CD4-positive, alpha-beta T cell treated with Interferon alpha-2 for 1 hour (primary cell): ENCODE data around the gene HMCN1.

Experiments used
- DNase-seq, 2 donors: peaks; one replicate each; pipeline ENCODE4 v3.0.0-alpha.2; 2020 to 2022

Gene HMCN1

DNA sequence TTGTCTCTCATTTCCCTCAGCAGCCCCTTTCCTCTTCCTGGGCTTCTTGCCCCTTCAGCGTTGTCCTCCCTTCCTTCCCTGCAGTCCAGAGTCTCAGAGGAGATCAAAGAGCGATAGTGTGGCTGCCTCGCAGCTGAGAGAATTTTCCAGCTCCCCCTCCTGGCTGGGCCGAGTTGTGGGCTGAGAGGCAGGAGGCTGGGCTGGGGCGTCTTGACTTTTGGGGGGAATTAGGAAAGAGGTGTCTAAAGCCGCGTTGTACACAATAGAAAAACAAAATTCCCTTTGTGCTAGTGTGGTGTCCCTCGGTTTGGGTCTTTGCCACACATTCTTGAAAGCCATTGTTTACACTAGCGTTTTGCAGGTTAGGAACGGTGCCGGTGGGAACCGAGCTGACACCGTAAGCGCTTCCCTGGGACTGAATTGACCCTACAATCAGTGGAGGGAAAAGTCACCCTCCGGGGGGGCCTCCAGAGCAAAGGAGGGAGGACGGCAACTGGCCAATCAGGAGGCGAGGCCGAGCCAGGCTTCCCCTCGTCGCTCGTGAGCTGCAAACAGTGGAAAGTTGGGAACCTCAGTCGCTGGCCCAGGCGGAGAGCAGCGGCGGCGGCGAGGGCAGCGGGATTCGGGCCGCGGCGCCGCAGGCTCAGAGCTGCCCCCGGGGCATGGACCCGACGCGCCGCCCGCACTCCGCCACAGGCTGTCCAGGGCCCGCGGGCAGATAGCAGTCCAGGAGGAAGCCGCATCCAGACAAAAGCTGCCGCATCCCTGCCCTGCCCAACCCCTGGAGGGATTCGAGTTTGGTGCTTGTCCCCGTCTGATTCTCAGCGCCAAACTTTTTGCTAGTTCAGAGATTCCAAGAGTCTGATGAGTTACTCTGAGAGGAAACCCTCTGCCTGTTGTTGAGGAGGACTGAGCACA, at the start of gene HMCN1:
Gene HMCN1, plus strand, starts transcription at position 574 of the 918 bp plus-strand sequence. CDS start 389 bp downstream, outside the sequence.
- DNase-seq: no peak

DNA sequence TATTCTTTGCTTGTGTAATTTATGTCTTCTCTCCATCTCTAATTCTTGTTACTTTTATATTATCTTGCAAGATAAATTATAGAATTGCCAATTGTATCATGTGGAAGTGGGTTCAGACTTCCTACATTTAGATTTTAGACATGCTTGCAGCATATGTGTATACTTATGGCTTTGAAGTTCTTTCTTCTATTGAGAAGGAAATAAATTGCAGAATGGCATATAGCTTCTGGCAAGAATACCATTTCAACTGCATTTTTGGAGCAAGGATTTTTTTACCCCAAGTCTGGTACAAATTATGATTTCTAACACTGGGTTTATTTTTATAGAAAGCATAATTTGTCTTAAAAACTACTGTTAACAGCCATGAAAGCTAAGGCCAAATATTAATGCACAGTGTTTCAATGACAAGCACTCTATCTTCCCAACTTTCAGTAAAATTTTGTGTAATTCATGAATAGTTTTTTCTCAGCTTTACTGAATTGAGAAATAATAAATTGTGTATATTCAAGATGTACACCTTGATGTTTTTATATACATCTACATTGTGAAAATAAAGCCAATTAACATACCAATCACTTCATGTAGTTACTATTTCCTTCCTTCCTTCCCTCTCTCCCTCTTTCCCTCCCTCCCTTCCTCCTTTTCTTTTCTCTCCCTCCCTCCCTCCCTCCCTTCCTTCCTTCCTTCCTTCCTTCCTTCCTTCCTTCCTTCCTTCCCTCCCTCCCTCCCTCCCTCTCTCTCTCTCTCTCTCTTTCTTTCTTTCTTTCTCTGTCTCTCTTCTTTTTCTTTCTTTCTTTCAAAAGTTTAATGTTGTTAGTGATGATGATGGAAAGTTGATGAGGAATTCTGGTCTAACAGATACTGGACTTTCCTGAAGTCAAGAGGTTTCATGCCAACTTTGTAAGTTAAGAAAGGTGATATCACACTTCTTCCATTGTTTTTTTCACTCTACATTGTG, 47.1 kb upstream of the HMCN1 start:
- no peak for DNase-seq

DNA sequence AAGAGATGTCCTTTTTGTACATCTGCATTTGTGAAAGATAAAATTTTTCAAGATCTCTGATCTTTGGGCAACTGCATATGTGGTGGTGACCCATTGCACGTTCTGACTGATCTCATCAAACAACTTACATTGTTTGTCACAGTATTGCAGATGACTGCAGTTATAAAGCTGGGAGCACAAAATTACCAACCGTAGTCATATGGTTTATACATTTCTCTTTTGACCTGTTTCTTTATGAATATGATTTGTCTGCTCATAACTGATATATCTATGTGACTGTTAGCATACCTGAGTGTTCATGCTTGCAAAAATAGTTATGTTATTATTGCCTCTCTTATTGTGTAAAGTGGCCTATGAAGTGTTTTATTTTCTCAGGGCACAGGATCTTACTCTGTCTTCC, 43.7 kb upstream of the HMCN1 start:
- DNase-seq: no peak

DNA sequence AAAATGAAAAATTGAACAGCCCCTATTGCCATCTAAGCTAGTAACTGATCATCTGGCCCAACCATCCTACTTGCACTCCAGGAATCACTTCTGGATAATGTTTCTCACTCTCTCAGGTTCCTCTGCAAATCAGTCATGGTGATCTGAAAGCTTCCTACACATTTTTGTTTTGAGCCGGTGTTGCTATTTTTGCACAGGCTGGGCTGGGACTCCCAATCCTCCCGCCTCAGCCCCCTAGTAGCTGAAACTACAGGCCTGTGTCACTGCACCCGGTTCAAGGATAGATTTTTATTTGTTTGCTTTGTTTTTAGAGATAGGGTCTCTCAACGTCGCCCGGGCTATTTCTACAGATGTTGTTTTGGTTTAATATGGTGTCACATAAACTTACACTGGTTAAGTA, 40.5 kb upstream of the HMCN1 start:
- no peak for DNase-seq

DNA sequence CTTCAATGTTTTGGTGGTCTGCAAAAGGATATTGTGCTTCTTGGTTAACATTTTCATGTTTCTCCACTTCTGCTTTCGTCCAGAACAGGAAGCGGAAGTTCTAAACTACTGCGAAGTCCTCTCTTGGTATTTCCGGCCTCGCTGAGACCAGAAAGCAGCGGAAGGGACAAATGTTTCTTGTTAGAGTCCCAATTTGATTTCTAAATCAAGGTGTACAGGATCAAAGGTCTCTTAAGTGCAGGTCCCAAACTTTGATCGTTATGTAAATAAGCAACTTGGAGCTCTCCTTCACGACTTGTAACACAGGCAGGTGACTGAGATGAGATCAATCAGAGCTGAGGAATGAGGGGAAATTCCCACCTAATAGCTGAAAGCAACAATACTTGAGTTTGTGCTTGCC, 40.1 kb upstream of the HMCN1 start:
- peak; percentile 49 to 52 for DNase-seq

DNA sequence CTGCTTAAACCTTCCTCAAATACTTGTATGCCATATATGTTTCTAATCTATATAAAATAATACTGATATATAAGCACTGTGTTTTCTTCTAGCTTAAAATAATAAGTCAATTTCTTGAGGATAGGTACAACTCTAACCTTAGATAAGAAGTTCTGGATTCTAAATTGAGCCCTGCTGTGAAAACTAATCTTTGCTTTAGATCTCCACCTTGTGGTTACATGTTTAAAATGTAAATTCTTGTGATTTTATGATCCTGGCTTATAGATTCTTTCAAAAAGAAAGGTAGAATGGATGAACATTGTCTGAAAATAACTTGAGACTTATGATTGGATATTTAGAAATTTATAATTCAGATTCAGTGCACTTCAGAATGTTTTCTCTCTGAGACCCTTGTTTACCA, 38.9 kb upstream of the HMCN1 start:
- DNase-seq: peak in 1 of 2 donors; percentile 29

DNA sequence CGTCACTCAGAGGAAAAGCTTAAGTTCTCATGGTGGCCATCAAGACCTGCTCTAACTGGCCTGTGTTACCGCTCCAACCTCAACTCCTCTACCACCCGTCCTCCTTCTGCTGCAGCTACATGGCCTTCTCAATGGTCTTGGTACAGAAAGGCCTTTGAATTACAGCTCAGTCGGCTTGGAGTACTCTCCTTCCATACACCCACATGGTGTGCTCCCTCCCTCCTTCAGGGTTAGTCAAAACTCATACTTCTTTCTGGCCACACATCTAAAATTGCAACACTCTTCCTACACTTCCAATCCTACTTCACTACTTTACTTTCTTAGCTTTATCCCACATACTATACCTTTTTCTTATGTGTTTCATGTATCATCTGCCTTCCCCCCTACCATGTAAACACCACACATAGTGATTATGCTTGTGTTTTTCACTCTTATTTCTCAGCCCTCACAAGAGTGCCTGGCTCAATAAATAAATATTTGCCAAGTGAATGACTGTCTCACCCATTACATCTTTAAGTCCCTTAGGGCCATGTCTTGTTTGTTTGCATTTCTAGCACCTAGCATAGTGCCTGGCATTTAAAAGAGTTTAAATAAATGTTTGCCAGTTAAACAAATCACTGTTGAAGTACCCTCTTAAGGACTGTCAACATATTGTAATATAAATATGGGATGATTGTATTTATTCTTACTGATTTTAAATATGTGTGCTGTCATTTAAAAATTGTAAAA, 37.6 kb upstream of the HMCN1 start:
- no peak for DNase-seq

DNA sequence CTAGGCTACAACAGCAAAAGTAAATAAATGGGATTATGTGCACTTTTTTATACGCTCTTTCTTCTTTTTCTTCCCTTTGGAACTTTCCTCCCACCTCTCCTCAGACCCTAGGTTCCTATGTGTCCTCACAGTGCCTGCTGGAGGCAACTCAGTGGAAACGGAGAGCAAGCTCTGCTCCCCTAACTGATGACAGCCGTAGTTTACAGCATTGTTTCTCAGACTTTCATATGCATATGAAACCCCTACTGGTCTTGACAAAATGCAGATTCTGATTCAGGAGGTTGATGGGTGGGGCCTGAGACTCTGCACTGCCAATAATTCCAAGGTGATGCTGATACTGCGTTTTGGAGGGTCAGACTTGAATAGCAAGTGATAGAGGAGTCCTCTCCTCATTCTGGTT, 34.3 kb upstream of the HMCN1 start:
- no peak for DNase-seq

DNA sequence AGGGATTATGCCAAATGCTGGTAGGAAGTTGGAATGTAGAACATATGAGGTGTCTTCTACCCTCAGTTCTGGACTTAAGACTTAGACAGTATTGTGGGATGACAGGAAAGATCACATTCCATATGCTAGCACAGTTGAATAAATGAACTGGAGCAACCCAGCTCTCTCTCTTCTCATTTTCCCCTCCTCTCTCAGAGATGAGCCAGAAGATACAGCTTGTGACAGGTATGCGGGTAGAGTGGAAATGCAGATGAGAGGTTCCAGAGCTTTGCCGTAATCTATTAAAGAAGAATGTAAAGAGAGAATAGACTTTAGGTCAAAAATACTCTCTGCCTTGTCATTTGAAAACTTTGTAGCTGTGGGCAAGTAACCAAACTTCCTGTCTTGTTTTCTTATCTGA, 32.5 kb upstream of the HMCN1 start:
- no peak for DNase-seq

DNA sequence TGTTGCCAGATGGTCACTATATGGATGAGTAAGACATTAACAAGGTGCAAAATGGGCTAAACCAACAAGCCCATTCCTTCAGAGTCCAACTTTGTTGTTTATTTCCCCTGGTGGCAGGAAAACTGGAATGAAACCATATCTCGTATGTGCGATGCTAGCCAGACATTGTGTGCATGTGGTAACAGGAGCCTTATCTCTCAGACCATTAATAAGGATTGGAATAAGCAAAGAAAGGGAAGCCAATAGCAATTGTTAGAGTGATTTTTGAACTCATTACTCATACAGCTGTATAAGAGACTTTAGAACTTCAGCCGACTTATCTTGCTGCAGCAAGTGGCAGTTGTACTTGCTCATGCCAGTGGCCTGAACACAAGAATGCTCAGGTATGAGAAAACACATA, 30.0 kb upstream of the HMCN1 start:
- no peak for DNase-seq

DNA sequence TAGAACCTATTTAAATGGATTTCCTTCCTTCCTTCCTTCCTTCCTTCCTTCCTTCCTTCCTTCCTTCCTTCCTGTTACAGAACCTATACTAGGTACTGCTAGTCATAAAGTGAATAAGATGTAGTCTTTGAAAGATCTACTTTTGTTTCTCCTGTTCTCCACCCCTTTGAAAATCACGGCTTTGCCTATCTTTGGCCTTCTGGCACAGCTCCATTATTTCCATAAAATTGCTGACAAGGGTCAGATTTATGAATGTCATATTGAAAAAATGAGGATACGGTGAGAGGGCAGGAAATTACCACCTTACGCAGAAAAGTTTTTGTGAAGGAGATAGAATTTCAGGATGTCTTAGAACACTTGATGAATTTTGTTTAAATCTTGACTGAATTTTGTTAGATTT, 18.1 kb upstream of the HMCN1 start:
- no peak for DNase-seq

DNA sequence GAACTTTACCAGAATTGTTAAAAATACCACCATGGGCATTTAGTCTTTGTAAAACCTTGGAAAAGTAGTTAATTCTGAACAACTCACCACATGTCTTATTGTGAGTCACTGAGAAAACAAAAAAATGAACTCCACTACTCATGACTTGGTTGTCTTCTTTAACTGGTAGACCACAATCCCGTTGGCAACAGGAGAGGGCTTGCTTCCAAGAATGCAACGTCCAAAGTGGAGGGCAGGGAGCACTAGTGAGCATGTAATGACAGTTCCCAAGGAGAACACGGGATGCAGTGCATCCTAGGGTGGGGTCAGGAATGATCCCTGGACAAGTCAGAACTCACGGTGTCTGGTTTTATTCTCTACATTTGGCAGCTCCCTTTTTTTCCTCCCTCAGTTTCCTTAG, 15.2 kb upstream of the HMCN1 start:
- no peak for DNase-seq

DNA sequence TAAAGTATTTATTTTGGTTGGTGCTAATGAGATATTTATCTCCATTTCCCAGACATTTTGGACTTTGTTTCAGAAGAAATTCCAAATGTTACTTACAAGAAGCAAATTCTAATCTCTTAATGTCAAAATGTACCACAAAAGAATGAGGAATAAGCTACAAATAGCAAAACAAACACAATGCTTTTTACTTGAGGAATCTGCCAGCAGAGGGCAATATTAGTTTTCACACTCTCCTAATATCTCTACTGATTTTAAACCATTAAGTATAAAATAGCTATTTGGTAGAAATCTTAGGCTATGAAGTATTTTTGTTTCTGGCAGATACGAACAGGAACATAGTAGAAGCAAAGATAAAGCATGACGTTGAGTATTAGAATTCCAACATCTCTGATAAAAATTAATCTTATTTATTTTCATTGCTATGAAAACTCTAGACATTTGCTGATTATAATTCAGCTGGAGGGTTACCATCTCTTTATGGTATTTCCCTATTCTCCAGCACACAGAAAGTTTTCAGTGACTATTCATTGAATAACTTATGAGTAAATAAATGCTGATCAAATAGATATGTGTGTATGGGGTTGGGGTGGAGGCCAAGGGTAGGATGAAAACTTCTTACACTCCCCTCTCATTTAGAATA, 13.4 kb upstream of the HMCN1 start:
- no peak for DNase-seq

DNA sequence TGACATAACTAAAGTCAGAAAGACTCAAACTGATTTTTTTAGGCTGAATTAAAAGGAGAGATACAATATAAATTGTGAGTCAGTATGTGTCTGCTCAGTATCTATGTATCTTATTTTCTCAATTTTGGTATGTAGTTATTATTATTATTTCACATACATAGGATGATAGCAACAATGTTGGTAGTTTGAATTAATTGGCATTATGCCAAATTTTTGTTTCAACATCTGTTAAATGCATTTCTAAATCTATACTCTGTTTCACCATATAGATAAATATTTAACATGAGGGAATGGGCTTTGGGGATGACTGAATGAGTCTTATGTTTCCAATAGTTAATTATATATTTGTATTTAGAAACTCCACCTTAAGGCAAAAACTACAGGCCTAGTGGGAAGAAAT, 12.6 kb upstream of the HMCN1 start:
- no peak for DNase-seq

DNA sequence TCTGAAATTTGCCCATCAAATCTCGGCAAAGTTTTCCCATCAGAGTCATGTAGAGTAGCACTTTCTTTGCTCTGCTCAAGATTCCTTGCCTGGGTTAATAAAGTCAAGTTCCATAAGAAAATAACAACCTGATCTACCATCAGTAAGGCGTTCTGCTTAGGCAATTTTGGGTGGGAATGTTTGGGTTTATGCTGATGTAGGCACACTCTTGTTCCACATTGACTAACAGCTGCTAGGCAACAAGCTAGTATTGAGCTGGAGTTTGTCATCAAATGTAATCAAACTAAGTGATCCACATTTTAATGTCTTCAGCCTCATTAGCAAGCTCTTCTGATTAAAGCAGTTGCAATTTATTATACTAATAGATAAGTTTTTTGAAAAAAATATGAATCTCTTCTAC, 12.1 kb upstream of the HMCN1 start:
- no peak for DNase-seq

DNA sequence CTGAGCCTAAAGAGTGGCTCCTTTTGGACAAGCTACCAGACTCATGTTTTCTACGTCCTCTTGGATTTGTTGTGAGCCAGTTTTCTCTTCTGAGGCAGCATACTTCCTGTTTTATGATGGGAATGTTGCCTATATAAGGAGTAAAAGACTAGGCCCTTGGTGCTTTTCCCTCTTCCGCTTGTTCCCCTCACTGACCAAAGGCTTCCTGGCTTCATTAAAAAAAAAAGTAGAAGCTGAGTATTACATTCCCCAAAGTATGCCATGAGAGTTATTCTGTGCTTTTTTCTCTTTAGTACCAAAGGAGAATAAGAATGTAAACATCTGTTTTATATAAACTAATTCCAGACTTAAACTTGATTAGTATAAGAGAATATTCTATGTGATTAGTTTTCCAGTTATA, 6.5 kb upstream of the HMCN1 start:
- no peak for DNase-seq

DNA sequence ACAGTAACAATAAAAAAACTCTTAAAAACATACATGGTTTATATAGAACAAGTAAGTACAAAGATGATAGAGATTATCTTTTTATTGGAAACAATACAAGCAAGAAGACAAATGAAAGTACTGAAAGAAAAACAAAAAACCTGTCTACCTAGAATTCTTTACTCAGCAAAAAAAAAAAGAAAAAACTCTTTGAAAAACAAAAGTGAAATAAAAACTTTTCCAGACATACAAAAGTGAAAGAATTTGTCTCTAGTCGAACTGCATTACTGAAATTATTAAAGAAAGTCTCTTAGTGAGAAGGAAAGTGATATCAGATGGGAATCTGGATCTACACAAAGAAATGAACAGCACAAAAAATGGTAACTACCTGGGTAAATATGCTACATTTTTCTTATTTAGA, 2.7 kb upstream of the HMCN1 start:
- no peak for DNase-seq

DNA sequence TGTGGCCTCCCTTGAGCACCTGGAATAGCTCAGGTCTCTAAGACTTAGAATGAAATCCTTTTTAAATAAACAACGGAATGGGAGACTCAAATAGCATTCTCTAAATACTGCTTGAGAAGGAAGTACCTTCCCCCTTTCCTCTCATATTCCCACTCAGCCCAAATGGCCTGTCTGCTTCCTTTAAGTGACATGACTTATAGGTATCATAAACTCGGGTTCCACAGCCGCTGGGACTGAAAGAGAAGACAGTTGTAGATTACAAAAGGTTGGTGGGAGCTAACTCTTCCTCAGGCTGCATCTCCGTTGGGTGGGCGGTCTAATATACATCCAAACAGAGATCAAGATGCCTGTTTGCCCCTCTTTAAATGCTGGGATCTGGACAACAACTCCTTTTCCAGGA, 1.2 kb upstream of the HMCN1 start:
- DNase-seq: no peak

DNA sequence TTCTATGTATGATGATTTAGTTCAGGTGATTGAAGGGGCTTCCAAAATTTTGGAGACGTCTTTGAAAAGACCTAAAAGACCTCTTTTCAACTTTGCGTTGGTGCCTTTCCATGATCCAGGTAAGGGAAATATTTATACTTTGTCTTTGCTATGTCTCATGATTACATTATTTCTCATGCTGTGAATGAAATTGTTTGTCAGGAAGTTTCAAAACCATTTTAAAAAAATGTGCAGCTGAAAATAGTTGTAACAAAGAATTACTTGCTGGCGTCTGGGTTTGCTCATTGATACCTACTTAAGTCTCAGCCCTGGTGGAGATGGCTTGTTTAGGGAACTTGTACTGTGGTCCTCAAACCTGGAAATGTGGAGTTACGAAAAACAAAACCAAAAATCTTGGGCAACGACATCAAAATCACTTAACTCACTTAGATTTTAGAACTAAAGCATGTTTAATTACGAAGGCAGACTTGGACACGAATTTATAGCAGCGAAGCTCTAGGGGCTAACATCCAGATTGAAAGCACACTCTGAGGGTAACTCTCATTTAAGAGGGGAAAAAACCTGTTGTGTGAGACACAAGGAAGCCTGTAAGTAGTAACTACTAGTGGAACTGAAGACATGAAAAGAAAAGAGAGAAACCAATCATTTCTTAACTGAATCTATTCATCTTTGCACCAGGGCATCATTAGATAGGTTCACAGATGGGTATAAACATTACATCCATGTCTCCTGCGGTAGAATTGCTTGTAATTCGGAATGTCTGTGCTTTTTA, 924 bp downstream of the HMCN1 start:
- DNase-seq: no peak

DNA sequence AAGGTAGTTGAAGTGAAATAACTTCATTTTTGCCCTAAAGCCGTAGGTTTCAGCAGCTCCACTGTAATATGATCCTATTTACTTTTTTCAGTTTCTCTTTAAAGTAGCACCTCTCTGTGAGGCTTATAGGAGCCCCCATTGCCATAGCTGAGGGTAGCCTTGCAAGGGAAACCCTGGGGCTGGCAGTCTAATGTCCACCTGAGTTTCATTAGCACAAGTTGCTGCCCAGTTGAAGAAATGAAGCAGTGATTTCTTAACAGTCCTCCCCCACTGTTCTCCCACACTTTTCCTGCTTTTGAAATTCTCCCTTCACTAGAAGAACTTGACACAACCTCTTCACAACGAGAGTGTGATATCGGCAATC, 1.5 kb downstream of the HMCN1 start:
- DNase-seq: no peak

DNA sequence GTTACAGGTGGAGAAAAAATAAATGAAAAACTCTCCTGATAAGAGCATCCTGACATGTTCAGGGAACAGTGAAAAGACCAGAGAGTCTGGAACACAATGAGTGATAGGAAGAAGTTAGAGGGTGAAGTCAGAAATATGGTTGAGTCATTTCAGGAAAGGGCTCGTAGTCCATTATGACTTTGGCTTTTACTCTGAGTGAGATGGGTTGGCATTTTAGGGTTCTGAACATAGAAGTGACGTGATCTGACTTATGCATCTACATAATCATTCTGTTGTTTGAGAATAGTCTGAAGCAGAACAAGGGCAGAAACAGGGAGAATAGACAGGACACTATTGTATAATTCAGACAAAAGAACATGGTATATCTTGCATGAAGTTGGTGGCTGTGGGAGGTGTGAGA, 5.8 kb downstream of the HMCN1 start:
- DNase-seq: no peak

DNA sequence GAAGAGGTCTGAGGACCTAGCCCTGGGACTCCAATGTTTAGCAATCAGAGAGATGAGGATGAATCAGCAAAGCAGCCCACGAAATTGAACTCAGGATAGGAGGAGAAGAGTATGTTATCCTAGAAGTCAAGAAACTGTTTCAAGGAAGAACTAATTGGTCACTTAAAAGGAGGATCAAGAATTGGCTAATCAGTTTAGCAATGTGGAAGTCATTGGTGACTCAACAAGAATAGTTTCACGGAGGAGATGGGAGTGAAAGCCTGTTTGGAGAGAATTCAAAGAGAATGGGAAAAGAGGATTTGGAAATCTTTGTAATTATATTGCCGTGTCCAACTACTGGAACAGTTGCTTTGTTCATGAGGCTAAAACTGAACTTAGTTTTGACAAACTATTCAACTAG, 7.4 kb downstream of the HMCN1 start:
- DNase-seq: no peak
